SK-N-SH treated with all-trans-retinoic acid at 6 μM for 48 hours (cell line): ENCODE results near the gene BCR.
"Not testable (repeated sequence)": the region's sequence is repeated elsewhere in the genome, so short reads cannot be mapped to it uniquely, and the experiment has no call there.

Experiments used
- ATAC-seq: fragments of 200-7000 bp; cut with Tn5 transposase; 3 replicates; pipeline ENCODE4 v1.9.1; 2020; ENCODE audit warnings: mild to moderate bottlenecking, moderate library complexity
- ARNTL ChIP-seq: fragments of 450-650 bp; formaldehyde crosslinking; IDR thresholded peaks from 2 replicates; pipeline ENCODE4 v1.5.0; 2020; ENCODE audit warnings: low read depth, mild to moderate bottlenecking, moderate library complexity, borderline replicate concordance
- BACH2 ChIP-seq: fragments of 250-450 bp; sonication (Bioruptor Pico); IDR thresholded peaks from 2 replicates; pipeline ENCODE4 v1.9.0; 2021; ENCODE audit warnings: mild to moderate bottlenecking, borderline replicate concordance
- CREB5 ChIP-seq: fragments of 250-450 bp; sonication (Bioruptor Pico); IDR thresholded peaks from 2 replicates; pipeline ENCODE4 v1.5.1; 2020; ENCODE audit warnings: low read depth, mild to moderate bottlenecking, moderate library complexity
- CSDC2 ChIP-seq: fragments of 250-450 bp; sonication (Bioruptor Pico); IDR thresholded peaks from 2 replicates; pipeline ENCODE4 v1.5.0; 2020; ENCODE audit warnings: mild to moderate bottlenecking, moderate library complexity
- CSRNP3 ChIP-seq: fragments of 250-450 bp; sonication (Bioruptor Pico); IDR thresholded peaks from 2 replicates; pipeline ENCODE4 v1.5.1; 2021; ENCODE audit warnings: mild to moderate bottlenecking, moderate library complexity
- ESRRG ChIP-seq: fragments of 250-450 bp; sonication (Bioruptor Pico); IDR thresholded peaks from 2 replicates; pipeline ENCODE4 v1.6.1; 2021; ENCODE audit warnings: mild to moderate bottlenecking
- GLIS3 ChIP-seq: fragments of 250-450 bp; sonication (Bioruptor Pico); IDR thresholded peaks from 2 replicates; pipeline ENCODE4 v1.5.0; 2020; ENCODE audit warnings: mild to moderate bottlenecking, moderate library complexity
- ISL1 ChIP-seq: fragments of 250-450 bp; sonication (Bioruptor Pico); IDR thresholded peaks from 2 replicates; pipeline ENCODE4 v2.1.2; 2022; ENCODE audit warnings: mild to moderate bottlenecking, moderate library complexity
- OSR1 ChIP-seq: fragments of 250-450 bp; sonication (Bioruptor Pico); IDR thresholded peaks from 2 replicates; pipeline ENCODE4 v1.8.0; 2022; ENCODE audit warnings: moderate library complexity, mild to moderate bottlenecking, inconsistent platforms
- PATZ1 ChIP-seq: fragments of 250-450 bp; sonication (Bioruptor Pico); IDR thresholded peaks from 2 replicates; pipeline ENCODE4 v1.8.0; 2020; ENCODE audit warnings: mild to moderate bottlenecking, moderate library complexity, borderline replicate concordance
- POU6F1 ChIP-seq: fragments of 250-450 bp; sonication (Bioruptor Pico); IDR thresholded peaks from 2 replicates; pipeline ENCODE4 v1.8.0; 2021; ENCODE audit warnings: low read depth, mild to moderate bottlenecking, moderate library complexity, borderline replicate concordance
- PPARA ChIP-seq: fragments of 250-450 bp; sonication (Bioruptor Pico); IDR thresholded peaks from 2 replicates; pipeline ENCODE4 v1.5.0; 2020; ENCODE audit warnings: mild to moderate bottlenecking, borderline replicate concordance
- RARB ChIP-seq: fragments of 250-450 bp; sonication (Bioruptor Pico); IDR thresholded peaks from 2 replicates; pipeline ENCODE4 v1.8.0; 2021; ENCODE audit warnings: mild to moderate bottlenecking, moderate library complexity
- SNAI2 ChIP-seq: fragments of 250-450 bp; sonication (Bioruptor Pico); IDR thresholded peaks from 2 replicates; pipeline ENCODE4 v1.5.0; 2020; ENCODE audit warnings: mild to moderate bottlenecking, moderate library complexity
- TCF4 ChIP-seq: fragments of 250-450 bp; sonication (Bioruptor Pico); IDR thresholded peaks from 2 replicates; pipeline ENCODE4 v1.8.0; 2021; ENCODE audit warnings: mild to moderate bottlenecking, moderate library complexity, borderline replicate concordance
- TOX ChIP-seq: fragments of 250-450 bp; sonication (Bioruptor Pico); IDR thresholded peaks from 2 replicates; pipeline ENCODE4 v1.8.0; 2021; ENCODE audit warnings: mild to moderate bottlenecking, moderate library complexity, borderline replicate concordance
- ZC3H10 ChIP-seq: fragments of 250-450 bp; sonication (Bioruptor Pico); IDR thresholded peaks from 2 replicates; pipeline ENCODE4 v1.5.1; 2021; ENCODE audit warnings: mild to moderate bottlenecking, moderate library complexity
- ZFP3 ChIP-seq: fragments of 250-450 bp; sonication (Bioruptor Pico); IDR thresholded peaks from 2 replicates; pipeline ENCODE4 v1.5.0; 2020; ENCODE audit warnings: mild to moderate bottlenecking, moderate library complexity
- ZFP30 ChIP-seq: fragments of 450-650 bp; formaldehyde crosslinking; IDR thresholded peaks from 2 replicates; pipeline ENCODE4 v1.5.0; 2022; ENCODE audit warnings: mild to moderate bottlenecking, moderate library complexity
- ZNF565 ChIP-seq: fragments of 450-650 bp; formaldehyde crosslinking; conservative IDR thresholded peaks from 2 replicates; pipeline ENCODE4 v1.5.0; 2020; ENCODE audit warnings: low read depth, mild to moderate bottlenecking, moderate library complexity
- ZNF70 ChIP-seq: fragments of 450-650 bp; formaldehyde crosslinking; IDR thresholded peaks from 2 replicates; pipeline ENCODE4 v1.5.0; 2020; ENCODE audit warnings: mild to moderate bottlenecking, moderate library complexity
- ZNF8 ChIP-seq: fragments of 450-650 bp; formaldehyde crosslinking; IDR thresholded peaks from 2 replicates; pipeline ENCODE4 v1.5.0; 2020; ENCODE audit warnings: mild to moderate bottlenecking, moderate library complexity

BCR gene

GRCh38 chr22:23133922-23134321 lies 46.4 kb upstream of the BCR start:
- no peak for ATAC-seq
- TF ChIP-seq CSDC2 (CRISPR knock-in tag) (no peak), BACH2 (no peak), TOX (CRISPR knock-in tag) (no peak), ESRRG (CRISPR knock-in tag) (no peak), ISL1 (CRISPR knock-in tag) (no peak), RARB (CRISPR knock-in tag) (no peak), ZFP3 (CRISPR knock-in tag) (no peak), ZNF8 (CRISPR knock-in tag) (no peak), GLIS3 (CRISPR knock-in tag) (no peak), POU6F1 (CRISPR knock-in tag) (no peak)

- ATAC-seq = not testable (repeated sequence)
Observed at GRCh38 chr22:23136991-23137390, 43.3 kb upstream of the BCR start.

- no peak for ATAC-seq
- TF ChIP-seq ISL1 (CRISPR knock-in tag) (no peak), BACH2 (no peak), OSR1 (CRISPR knock-in tag) (no peak), TOX (CRISPR knock-in tag) (no peak), ZFP3 (CRISPR knock-in tag) (no peak), ARNTL (CRISPR knock-in tag) (no peak), TCF4 (CRISPR knock-in tag) (no peak), POU6F1 (CRISPR knock-in tag) (no peak), PATZ1 (CRISPR knock-in tag) (no peak), ZNF565 (CRISPR knock-in tag) (no peak), ZNF70 (CRISPR knock-in tag) (no peak), ZFP30 (CRISPR knock-in tag) (no peak), RARB (CRISPR knock-in tag) (no peak)
Observed at GRCh38 chr22:23137468-23137867, 42.8 kb upstream of the BCR start.

- no peak for TF ChIP-seq SNAI2 (CRISPR knock-in tag)
- ATAC-seq = no peak
Observed at GRCh38 chr22:23137905-23138561, 42.3 kb upstream of the BCR start.

GRCh38 chr22:23138584-23139435 lies 41.5 kb upstream of the BCR start:
- ATAC-seq = no peak
- 0 out of 2 replicates have a peak, but pooled peaks have one; percentile 26 for TF ChIP-seq PPARA (CRISPR knock-in tag)
- no peak for TF ChIP-seq SNAI2 (CRISPR knock-in tag)

- no peak for ATAC-seq
- no peak for TF ChIP-seq ISL1 (CRISPR knock-in tag)
- TF ChIP-seq ZC3H10 (CRISPR knock-in tag) = no peak
- TF ChIP-seq CSRNP3 (CRISPR knock-in tag) = no peak
- TF ChIP-seq TOX (CRISPR knock-in tag) = no peak
- TF ChIP-seq TCF4 (CRISPR knock-in tag) = no peak
- no peak for TF ChIP-seq ZFP3 (CRISPR knock-in tag)
- TF ChIP-seq PPARA (CRISPR knock-in tag) = no peak
- no peak for TF ChIP-seq ZNF8 (CRISPR knock-in tag)
- TF ChIP-seq ZFP30 (CRISPR knock-in tag) = no peak
- no peak for TF ChIP-seq CREB5 (CRISPR knock-in tag)
Observed at GRCh38 chr22:23140385-23140784, 39.9 kb upstream of the BCR start.
